ENCODE data around the gene EXOC3L1.

Gene EXOC3L1

GRCh38 chr16:67170949-67171649 lies 18.8 kb downstream of the EXOC3L1 start:
- no peak for TF ChIP-seq CTCF (IDR thresholded peaks at IDR 0.05)

- TF ChIP-seq CTCF (IDR thresholded peaks at IDR 0.05) = no peak
Measured at GRCh38 chr16:67170168-67170948, 19.6 kb downstream of the EXOC3L1 start, which contains the start of gene NOL3. Gene NOL3, plus strand, starts transcription at chr16:67170538.

GRCh38 chr16:67169642-67170167 lies 20.2 kb downstream of the EXOC3L1 start:
- peak; percentile 31; the same call in 1 of the 2 replicates for TF ChIP-seq CTCF (IDR thresholded peaks at IDR 0.05)

GRCh38 chr16:67169011-67169451 lies 20.9 kb downstream of the EXOC3L1 start:
- no peak for TF ChIP-seq CTCF (IDR thresholded peaks at IDR 0.05)

DNA sequence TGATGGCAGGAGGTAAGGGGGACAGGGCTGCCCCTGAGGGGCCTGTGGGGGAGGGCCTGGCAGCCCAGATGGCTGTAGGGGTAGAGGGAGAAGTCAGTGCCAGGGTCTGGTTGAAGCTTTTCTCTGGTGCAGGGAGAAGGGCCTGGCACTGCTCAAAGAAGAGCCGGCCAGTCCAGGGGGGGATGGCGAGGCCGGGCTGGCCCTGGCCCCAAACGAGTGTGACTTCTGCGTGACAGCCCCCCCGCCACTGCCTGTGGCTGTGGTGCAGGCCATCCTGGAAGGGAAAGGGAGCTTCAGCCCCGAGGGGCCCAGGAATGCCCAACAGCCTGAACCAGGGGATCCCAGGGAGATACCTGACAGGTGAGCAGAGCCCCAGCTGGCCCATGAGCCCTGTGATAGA lies 22.3 kb downstream of the EXOC3L1 start:
- TF ChIP-seq CTCF (IDR thresholded peaks at IDR 0.05) = no peak

GRCh38 chr16:67166598-67167168 lies 23.3 kb downstream of the EXOC3L1 start:
- TF ChIP-seq CTCF (IDR thresholded peaks at IDR 0.05) = no peak

DNA sequence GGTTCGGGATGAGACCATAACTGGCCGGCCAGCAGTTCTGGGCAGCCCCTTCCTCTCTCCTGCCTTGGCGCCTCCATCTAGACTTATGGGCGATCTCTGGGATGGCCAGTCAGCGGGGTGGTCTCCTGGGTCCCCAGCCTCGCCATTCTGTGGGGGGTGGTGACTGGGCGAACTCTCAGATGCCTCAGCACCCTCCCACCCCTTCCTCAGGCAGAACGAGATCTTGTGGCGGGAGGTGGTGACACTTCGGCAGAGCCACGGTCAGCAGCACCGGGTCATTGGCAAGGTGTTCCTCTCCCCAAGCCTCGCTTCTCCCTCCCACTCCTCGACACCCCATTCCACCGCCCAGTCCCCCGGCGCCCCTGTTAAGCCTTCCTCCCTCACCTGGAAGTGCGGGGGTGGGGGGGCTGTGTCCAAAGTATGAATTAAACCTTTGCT lies 23.8 kb downstream of the EXOC3L1 start:
- TF ChIP-seq CTCF (IDR thresholded peaks at IDR 0.05) = no peak
